ENCODE measurements around the gene IGSF6. TPM values are rescaled to one million over a fixed set of nuclear protein-coding genes. Genes with fewer than 3 reads are reported as not detected.
"Not testable (repeated sequence)": the region's sequence is repeated elsewhere in the genome, so short reads cannot be mapped to it uniquely, and the experiment has no call there.

IGSF6 gene
- total RNA-seq, 1 experiment from 2014 or later, result 0.36 TPM

GRCh38 chr16:21638573-21638975 lies 13.8 kb downstream of the IGSF6 start:
- ChIA-PET CTCF (no interaction called here), POLR2A (ENCODE audit: unreplicated experiment) (no interaction called here)
- Histone ChIP-seq H3K27me3 (ENCODE audit: low read length) (no peaks in the 10 kb centered on the region), H3F3A (ENCODE audit: low read length, unreplicated experiment) (peaks cover 8% of the 10 kb centered on the region), H2AFZ (ENCODE audit: low read length) (no peak overlapping the region), H3K9ac (ENCODE audit: low read length) (peak overlapping the region; percentile 23), H3K4me1 (ENCODE audit: insufficient read depth, low read length) (peaks cover 33% of the 10 kb centered on the region), H3K9me3 (ENCODE audit: low read length) (no peaks in the 10 kb centered on the region), H3K79me2 (ENCODE audit: low read length) (peaks cover 10% of the 10 kb centered on the region; the same call in 1 of the 2 replicates), H3K4me3 (ENCODE audit: low read length) (peak overlapping the region; percentile 27; the same call in 1 of the 2 replicates), H4K20me1 (ENCODE audit: low read length) (no peaks in the 10 kb centered on the region), H3K9me2 (replicated peaks; ENCODE audit: low read length) (no peaks in the 10 kb centered on the region), H3K27ac (ENCODE audit: low read length) (peak overlapping the region; percentile 71), H3K36me3 (ENCODE audit: low read depth, low read length) (peaks cover 2% of the 10 kb centered on the region; the same call in 1 of the 2 replicates), H3K4me2 (ENCODE audit: low read length) (peak overlapping the region; percentile 75)
- ATAC-seq (peak; percentile 98), DNase-seq (peak; percentile 82)
- intact Hi-C loops (cut with micrococcal nuclease), result loop anchor here (1.0 kb wide), 1 partner anchor 48 kb away; no protein-coding TSS in a partner anchor
- no TSS peak for BruUV-seq (replicated peaks)
- no peak for TF ChIP-seq EZH2 (IDR thresholded peaks at IDR 0.05; ENCODE audit: low read length, unreplicated experiment)
- TF ChIP-seq CTCF (conservative IDR thresholded peaks at IDR 0.05; ENCODE audit: low read depth, low read length), result no peak
- TF ChIP-seq EZH2phosphoT487 (IDR thresholded peaks at IDR 0.05; ENCODE audit: borderline replicate concordance, low read length), result no peak

- ATAC-seq (no peak), DNase-seq (no peak)
- no peak overlapping the region for H3K4me2 ChIP-seq (ENCODE audit: low read length)
- H3K27ac ChIP-seq (ENCODE audit: low read length), result no peak overlapping the region
- H3K4me1 ChIP-seq (ENCODE audit: insufficient read depth, low read length), result peaks cover 37% of the 10 kb centered on the region
- ChIA-PET POLR2A (ENCODE audit: unreplicated experiment) (no interaction called here), CTCF (no interaction called here)
- no peaks in the 10 kb centered on the region for H3K9me2 ChIP-seq (replicated peaks; ENCODE audit: low read length)
- H3K36me3 ChIP-seq (ENCODE audit: low read depth, low read length), result no peaks in the 10 kb centered on the region; the same call in 1 of the 2 replicates
- H3K27me3 ChIP-seq (ENCODE audit: low read length), result no peaks in the 10 kb centered on the region
- TF ChIP-seq EZH2phosphoT487 (IDR thresholded peaks at IDR 0.05; ENCODE audit: borderline replicate concordance, low read length), result no peak
- no peak for TF ChIP-seq EZH2 (IDR thresholded peaks at IDR 0.05; ENCODE audit: low read length, unreplicated experiment)
- no peak for TF ChIP-seq CTCF (conservative IDR thresholded peaks at IDR 0.05; ENCODE audit: low read depth, low read length)
- no peaks in the 10 kb centered on the region for H3K9me3 ChIP-seq (ENCODE audit: low read length)
- no peak overlapping the region for H2AFZ ChIP-seq (ENCODE audit: low read length)
- BruUV-seq (replicated peaks), result no TSS peak
- H4K20me1 ChIP-seq (ENCODE audit: low read length), result no peaks in the 10 kb centered on the region
- H3K79me2 ChIP-seq (ENCODE audit: low read length), result peaks cover 10% of the 10 kb centered on the region; the same call in 1 of the 2 replicates
- H3F3A ChIP-seq (ENCODE audit: low read length, unreplicated experiment), result peaks cover 8% of the 10 kb centered on the region
- no peak overlapping the region for H3K4me3 ChIP-seq (ENCODE audit: low read length)
- intact Hi-C loops (cut with micrococcal nuclease), result no loop called here
- no peak overlapping the region for H3K9ac ChIP-seq (ENCODE audit: low read length)
Observed at GRCh38 chr16:21637032-21637968, 15.1 kb downstream of the IGSF6 start.

- peaks cover 40% of the 10 kb centered on the region for H3K4me1 ChIP-seq (ENCODE audit: insufficient read depth, low read length)
- H3K4me3 ChIP-seq (ENCODE audit: low read length); ATAC-seq; POLR2A ChIA-PET (ENCODE audit: unreplicated experiment); H3F3A ChIP-seq (ENCODE audit: low read length, unreplicated experiment); H3K79me2 ChIP-seq (ENCODE audit: low read length); H3K9me2 ChIP-seq (replicated peaks; ENCODE audit: low read length); H4K20me1 ChIP-seq (ENCODE audit: low read length); H3K9me3 ChIP-seq (ENCODE audit: low read length); H3K27me3 ChIP-seq (ENCODE audit: low read length); H3K27ac ChIP-seq (ENCODE audit: low read length); H3K36me3 ChIP-seq (ENCODE audit: low read depth, low read length); DNase-seq; H3K9ac ChIP-seq (ENCODE audit: low read length); H3K4me2 ChIP-seq (ENCODE audit: low read length); H2AFZ ChIP-seq (ENCODE audit: low read length); intact Hi-C loops (cut with micrococcal nuclease); BruUV-seq (replicated peaks); CTCF ChIA-PET: not testable (repeated sequence)
Observed at GRCh38 chr16:21635694-21636093, 16.7 kb downstream of the IGSF6 start.
